Daoy (cell line): ENCODE results near the gene SNCB. TPM values are rescaled to one million over a fixed set of nuclear protein-coding genes. Genes with fewer than 3 reads are reported as not detected.

Experiments
- DNase-seq: peaks from one replicate; pipeline ENCODE4 v3.0.0-alpha.2; 2015; ENCODE audit warnings: low read depth
- total RNA-seq: library from RNA; depleted of rRNA; stranded (reverse); fragments of >200 nt; shearing (Covaris generic); gene quantifications from 2 replicates; pipeline ENCODE4 v1.2.3, GENCODE V29; 2014

The SNCB gene
- total RNA-seq, 1 experiment from 2014 or later: 0.11 TPM

GRCh38 chr5:176644294-176644693, 14.0 kb upstream of the SNCB start:
- no peak for DNase-seq

GRCh38 chr5:176643491-176644219, 13.3 kb upstream of the SNCB start:
- no peak for DNase-seq

- no peak for DNase-seq
Observed at GRCh38 chr5:176642675-176643490, 12.5 kb upstream of the SNCB start.

DNA sequence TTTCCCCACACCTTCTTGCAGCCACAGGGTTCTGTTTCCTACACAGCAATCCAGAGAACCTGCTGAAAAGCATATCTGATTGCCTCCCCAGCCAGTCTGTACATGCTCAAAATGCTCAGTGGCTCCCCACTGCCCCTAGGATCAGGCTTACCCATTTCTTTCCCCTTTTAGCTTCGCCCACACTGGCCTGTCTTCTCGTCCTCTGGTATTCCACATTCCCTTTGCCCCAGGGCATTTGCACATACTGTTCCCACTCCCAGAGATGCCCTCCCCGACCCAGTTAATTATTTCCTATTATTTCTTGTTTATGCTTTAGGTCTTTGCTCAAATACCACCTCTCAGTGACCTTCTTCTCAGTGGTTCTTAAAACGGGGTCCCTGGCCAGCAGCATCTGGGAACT, 10.3 kb upstream of the SNCB start:
- no peak for DNase-seq

GRCh38 chr5:176639981-176640380, 9.6 kb upstream of the SNCB start:
- DNase-seq: no peak

GRCh38 chr5:176639208-176639607, 8.9 kb upstream of the SNCB start:
- DNase-seq: no peak

DNA sequence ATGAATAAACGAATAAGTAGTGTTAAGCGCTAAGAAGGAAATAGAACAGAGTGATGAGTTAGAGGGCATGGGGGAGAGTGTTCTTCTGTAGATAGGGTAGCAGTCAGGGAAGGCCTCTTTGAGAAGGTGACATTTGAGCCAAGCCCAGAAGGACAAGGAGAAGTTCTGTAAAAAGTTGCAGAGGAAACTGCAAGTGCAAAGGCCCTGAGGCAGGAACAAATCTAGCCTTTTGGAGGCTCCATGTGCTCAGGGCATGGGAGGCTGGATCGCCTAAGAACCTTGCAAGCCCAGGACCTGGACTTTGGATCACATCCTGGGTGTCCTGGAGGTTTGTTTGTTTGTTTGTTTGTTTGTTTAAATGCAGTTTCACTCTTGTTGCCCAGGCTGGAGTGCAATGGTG, 8.1 kb upstream of the SNCB start:
- DNase-seq: no peak

DNA sequence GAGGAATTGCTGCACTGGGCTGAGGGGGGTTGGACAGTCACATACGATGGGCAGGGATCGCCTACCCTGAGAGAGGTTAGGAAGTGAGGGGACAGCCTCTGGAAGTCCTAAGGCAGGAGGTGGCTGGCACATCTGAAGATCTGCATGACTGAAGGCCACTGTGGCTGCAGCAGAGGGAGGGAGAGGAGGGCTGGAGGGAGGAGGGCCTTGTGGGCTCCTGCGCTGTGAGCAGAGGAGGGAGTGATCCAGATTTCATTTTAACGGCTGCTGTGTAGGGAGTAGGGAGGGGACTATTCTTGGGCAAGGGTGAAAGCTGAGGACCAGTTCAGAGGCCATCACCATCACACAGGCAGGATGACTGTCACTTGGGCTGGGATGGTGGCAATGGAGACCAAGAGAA, 7.2 kb upstream of the SNCB start:
- no peak for DNase-seq

DNA sequence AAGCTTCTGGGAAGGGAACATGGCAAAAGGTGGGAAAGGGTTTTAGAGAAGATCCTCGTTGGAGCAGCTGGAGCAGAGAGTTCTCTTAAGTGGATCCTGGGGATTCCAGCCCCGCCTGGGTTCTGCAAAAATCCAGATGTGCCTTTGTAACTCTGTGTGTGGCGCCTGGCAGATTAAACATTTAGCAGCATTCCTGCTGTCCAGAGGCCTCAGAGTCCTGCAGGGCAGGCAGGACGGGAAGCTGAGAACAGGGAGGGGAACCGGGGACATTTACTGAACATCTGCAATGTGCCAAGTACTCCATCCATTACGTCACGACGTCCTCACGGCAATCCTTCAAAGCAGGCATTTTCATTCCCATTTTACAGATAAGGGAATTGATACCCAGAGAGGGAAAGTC, 6.1 kb upstream of the SNCB start:
- DNase-seq: no peak

DNA sequence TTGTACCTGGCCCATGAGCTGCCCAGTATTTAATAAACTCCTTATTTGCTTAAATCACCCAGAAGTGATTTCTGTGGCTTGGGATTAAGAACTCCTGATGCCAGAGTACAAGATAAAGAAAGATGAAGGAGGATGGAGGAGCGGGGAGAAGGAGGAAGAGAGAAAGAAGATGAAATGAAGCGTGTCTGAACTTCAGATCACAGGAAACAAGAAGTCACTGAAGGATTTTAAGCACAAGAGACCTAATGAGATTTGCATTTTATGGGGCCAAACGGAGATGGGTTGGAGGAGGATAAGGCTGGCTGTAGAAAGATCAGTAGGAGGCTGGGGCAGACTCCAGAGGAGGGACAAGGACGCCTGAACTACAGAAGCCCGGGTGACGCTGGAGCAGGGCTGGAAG, 3.3 kb upstream of the SNCB start:
- no peak for DNase-seq

DNA sequence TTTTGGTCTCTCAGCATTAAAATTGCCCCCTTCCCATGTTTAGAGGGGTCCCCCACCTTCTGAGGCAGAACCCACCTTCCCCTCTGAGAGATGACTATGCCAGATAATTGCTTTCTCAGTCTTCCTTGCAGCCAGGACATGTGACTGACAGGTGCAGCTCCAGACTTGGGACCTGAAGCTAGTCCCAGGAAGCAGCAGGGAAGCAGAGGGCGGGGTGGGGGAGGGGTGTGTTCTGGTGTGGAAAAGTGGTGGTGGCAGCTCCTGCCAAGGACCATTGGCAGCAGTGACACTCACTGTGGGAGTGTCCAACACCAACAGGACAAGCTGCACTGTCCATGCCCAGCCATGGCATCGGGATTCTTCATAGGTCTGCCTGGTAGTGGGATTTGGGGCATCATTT, 2.4 kb upstream of the SNCB start:
- DNase-seq: no peak

DNA sequence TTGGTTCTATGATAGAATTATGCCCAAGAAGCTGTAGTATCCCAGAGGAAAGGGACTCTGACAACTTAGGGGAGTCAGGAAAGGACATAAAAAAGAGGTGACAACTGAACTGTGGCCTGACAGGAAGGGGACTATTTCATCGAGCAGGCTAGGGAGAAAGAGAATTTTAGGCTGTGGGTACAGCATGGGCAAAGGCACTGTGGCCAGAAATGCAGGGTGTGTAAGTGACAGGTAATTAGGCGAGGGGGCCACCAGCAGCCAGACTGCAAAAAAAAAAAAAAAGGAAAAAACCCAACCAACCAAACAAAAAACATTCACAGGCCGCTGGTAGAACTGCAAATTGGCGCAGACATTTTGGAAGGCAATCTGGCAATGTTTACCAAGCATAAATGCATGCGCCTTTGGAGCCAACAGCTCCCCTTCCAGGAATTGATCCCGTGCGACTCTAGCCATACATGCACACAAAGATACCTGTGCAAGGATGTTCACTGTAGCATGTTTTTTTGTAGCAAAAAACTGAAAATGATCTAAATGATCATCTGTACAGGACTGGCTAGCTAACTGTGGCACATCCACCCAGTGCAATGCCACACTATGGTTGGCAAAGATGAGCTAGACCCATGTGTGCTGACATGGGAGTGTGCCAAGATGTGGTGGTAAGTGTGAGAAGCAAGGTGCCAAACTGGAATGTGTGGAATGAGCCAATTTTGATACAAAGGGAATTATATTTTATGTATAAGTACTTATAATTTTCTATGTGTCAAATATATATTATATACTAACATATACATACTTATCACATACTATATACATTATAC, 1.3 kb upstream of the SNCB start:
- DNase-seq: no peak

DNA sequence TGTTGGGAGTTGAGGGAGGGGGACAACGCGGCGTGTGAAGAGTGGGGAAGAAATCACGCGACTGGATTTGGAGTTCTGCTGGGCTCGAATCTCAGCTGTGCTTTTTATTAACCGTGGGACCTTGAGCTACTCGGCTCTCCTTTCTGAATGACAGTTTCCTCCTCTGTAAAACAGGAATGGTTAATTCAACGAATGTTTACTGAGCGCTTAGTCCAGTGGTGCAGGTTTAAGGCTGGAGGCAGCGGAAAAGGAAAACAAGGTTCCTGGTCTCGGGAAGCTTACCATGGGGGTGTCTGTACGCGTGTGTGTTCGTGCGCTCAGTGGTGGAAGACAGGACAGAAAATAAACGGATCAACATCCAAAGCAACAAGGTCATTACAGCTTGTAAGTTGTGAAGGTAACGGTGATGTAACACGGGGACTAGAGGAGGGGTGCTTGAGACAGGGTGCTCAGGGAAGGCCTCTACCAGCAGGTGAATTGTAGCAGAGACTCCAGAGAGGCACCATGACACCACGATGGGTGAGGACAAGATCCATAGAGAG, 418 bp upstream of the SNCB start:
- DNase-seq: no peak

DNA sequence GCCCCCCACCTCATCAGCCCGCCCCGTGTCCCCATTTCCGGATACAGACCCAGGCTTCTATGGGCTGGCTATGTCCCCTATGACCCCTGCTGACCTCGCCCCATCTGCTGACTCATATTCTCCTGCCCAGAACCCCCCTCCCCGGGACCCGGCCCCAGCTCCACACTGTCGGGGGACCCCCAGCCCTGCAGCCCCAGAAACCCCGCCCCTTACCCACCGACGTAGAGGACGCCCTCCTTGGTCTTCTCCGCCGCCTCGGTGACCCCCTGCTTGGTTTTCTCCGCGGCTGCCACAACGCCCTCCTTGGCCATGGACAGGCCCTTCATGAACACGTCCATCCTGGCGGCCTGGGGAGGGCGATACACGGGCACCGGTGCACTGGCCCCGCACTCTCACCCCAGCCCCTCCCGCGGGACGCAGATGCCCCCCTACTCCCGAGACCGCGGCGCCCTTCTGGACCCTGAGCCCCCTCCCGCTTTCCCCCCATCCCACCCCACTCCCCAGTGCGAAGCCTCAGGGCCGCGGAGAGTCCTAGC, 949 bp downstream of the SNCB start:
- no peak for DNase-seq

- no peak for DNase-seq
Observed at GRCh38 chr5:176628406-176629228, 1.7 kb downstream of the SNCB start.

- no peak for DNase-seq
Observed at GRCh38 chr5:176627582-176627981, 2.8 kb downstream of the SNCB start.

GRCh38 chr5:176626876-176627236, 3.5 kb downstream of the SNCB start:
- DNase-seq: no peak

- DNase-seq: no peak
Observed at GRCh38 chr5:176625966-176626875, 4.1 kb downstream of the SNCB start.

- no peak for DNase-seq
Observed at GRCh38 chr5:176625512-176625911, 4.8 kb downstream of the SNCB start.

DNA sequence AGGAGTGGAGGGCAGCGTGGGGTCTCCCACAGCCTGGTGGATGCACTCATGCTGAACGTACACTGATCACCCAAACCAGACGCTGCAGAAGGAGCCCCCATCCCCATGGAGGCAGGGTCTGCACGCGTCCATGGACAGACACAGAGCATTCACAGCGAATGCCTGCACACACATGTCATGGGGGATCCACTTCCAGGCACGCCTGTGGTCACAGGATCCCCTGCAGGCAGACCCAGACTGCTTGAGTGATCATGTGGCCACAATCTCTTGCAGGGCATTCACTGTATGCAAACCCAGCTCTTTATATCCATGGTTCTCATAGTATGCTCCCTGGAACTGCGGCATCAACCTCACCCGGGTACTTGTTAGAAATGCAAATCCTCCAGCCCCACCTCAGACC, 5.4 kb downstream of the SNCB start:
- no peak for DNase-seq
